Measurements from ENCODE around the gene CHADL.

CHADL gene

GRCh38 chr22:41229215-41229614 lies 11.5 kb downstream of the CHADL start:
- no peak overlapping the region for H3K27ac ChIP-seq
- TF ChIP-seq CTCF (conservative IDR thresholded peaks at IDR 0.05) (no peak), ZFX (IDR thresholded peaks at IDR 0.05) (no peak)

GRCh38 chr22:41226723-41227655 lies 13.7 kb downstream of the CHADL start:
- H3K27ac ChIP-seq = no peak overlapping the region
- TF ChIP-seq CTCF (conservative IDR thresholded peaks at IDR 0.05) (no peak), ZFX (IDR thresholded peaks at IDR 0.05) (no peak)

GRCh38 chr22:41223535-41223934 lies 17.2 kb downstream of the CHADL start:
- TF ChIP-seq CTCF (conservative IDR thresholded peaks at IDR 0.05) = no peak
- TF ChIP-seq ZFX (IDR thresholded peaks at IDR 0.05) = no peak
- H3K27ac ChIP-seq = no peak overlapping the region

GRCh38 chr22:41222846-41223507 lies 17.8 kb downstream of the CHADL start:
- TF ChIP-seq ZFX (IDR thresholded peaks at IDR 0.05) (no peak), CTCF (conservative IDR thresholded peaks at IDR 0.05) (no peak)
- H3K27ac ChIP-seq = no peak overlapping the region

- TF ChIP-seq ZFX (IDR thresholded peaks at IDR 0.05) (no peak), CTCF (conservative IDR thresholded peaks at IDR 0.05) (no peak)
- H3K27ac ChIP-seq = no peak overlapping the region
Observed at GRCh38 chr22:41217553-41218157, 23.1 kb downstream of the CHADL start.

- TF ChIP-seq ZFX (IDR thresholded peaks at IDR 0.05) (no peak), CTCF (conservative IDR thresholded peaks at IDR 0.05) (no peak)
- H3K27ac ChIP-seq = no peak overlapping the region
Observed at GRCh38 chr22:41216984-41217383, 23.7 kb downstream of the CHADL start.

- H3K27ac ChIP-seq = no peak overlapping the region
- no peak for TF ChIP-seq ZFX (IDR thresholded peaks at IDR 0.05)
- TF ChIP-seq CTCF (conservative IDR thresholded peaks at IDR 0.05) = no peak
Observed at GRCh38 chr22:41215926-41216325, 24.8 kb downstream of the CHADL start.
